Astrocyte (in vitro differentiated cells and primary cell): ENCODE measurements around the gene MYOCD. TPM values are rescaled to one million over a fixed set of nuclear protein-coding genes. Genes with fewer than 3 reads are reported as not detected.

Experiments used
- DNase-seq: peaks from one replicate; pipeline ENCODE4 v3.0.0-alpha.2; 2010; ENCODE audit warnings: low read depth
- FAIRE-seq: peaks from 2 replicates; lab custom pipeline; 2011; peaks lifted over from hg19 to GRCh38; lab: Jason Lieb, UNC
- H2AFZ ChIP-seq: 2 replicates; pipeline ENCODE4 v1.6.0; 2012; ENCODE audit warnings: low read depth, low read length, inconsistent platforms
- H3K27ac ChIP-seq: 2 replicates; pipeline ENCODE4 v1.5.1; 2011; ENCODE audit warnings: low read depth, low read length, inconsistent platforms
- H3K27me3 ChIP-seq: 2 replicates; pipeline ENCODE4 v1.6.0; 2011; ENCODE audit warnings: low read length, inconsistent platforms; ENCODE audit not compliant: insufficient read depth
- H3K36me3 ChIP-seq: 2 replicates; pipeline ENCODE4 v1.5.1; 2011; ENCODE audit warnings: low read length, inconsistent platforms; ENCODE audit not compliant: insufficient read depth
- H3K4me1 ChIP-seq: 2 replicates; pipeline ENCODE4 v1.5.1; 2011; ENCODE audit warnings: low read length, inconsistent platforms; ENCODE audit not compliant: insufficient read depth
- H3K4me2 ChIP-seq: 2 replicates; pipeline ENCODE4 v1.6.0; 2012; ENCODE audit warnings: low read length, inconsistent platforms
- H3K4me3 ChIP-seq: 2 replicates; pipeline ENCODE4 v1.5.1; 2011; ENCODE audit warnings: low read depth, mild to moderate bottlenecking, low read length, inconsistent platforms; ENCODE audit not compliant: insufficient read depth
- H3K79me2 ChIP-seq: 2 replicates; pipeline ENCODE4 v1.6.0; 2012; ENCODE audit warnings: mild to moderate bottlenecking, low read length, inconsistent platforms; ENCODE audit not compliant: insufficient read depth
- H3K9ac ChIP-seq: 2 replicates; pipeline ENCODE4 v1.6.0; 2012; ENCODE audit warnings: mild to moderate bottlenecking, low read length, inconsistent platforms
- H3K9me3 ChIP-seq: 2 replicates; pipeline ENCODE4 v1.5.1; 2012; ENCODE audit warnings: low read depth, mild to moderate bottlenecking, low read length, inconsistent platforms; ENCODE audit not compliant: insufficient read depth
- H4K20me1 ChIP-seq: 2 replicates; pipeline ENCODE4 v1.6.0; 2012; ENCODE audit warnings: low read length, inconsistent platforms; ENCODE audit not compliant: insufficient read depth
- H3K27ac Mint-ChIP-seq: one replicate; pipeline ENCODE4 v1.8.0; 2021; ENCODE audit warnings: mild to moderate bottlenecking, mixed read lengths; ENCODE audit not compliant: unreplicated experiment
- H3K27me3 Mint-ChIP-seq: one replicate; pipeline ENCODE4 v1.8.0; 2021; ENCODE audit warnings: low read depth, mixed read lengths; ENCODE audit not compliant: unreplicated experiment
- H3K36me3 Mint-ChIP-seq: one replicate; pipeline ENCODE4 v1.8.0; 2021; ENCODE audit warnings: low read depth, mixed read lengths; ENCODE audit not compliant: unreplicated experiment
- H3K4me1 Mint-ChIP-seq: one replicate; pipeline ENCODE4 v1.8.0; 2021; ENCODE audit warnings: low read depth, mixed read lengths; ENCODE audit not compliant: unreplicated experiment
- H3K4me3 Mint-ChIP-seq: one replicate; pipeline ENCODE4 v1.8.0; 2021; ENCODE audit warnings: mild to moderate bottlenecking, moderate library complexity, mixed read lengths; ENCODE audit not compliant: unreplicated experiment
- H3K9me3 Mint-ChIP-seq: one replicate; pipeline ENCODE4 v1.8.0; 2021; ENCODE audit warnings: mild to moderate bottlenecking, mixed read lengths; ENCODE audit not compliant: unreplicated experiment
- EZH2 ChIP-seq: IDR thresholded peaks from 2 replicates; pipeline ENCODE4 v1.6.1; 2012; ENCODE audit warnings: mild to moderate bottlenecking, low read length, inconsistent platforms; ENCODE audit not compliant: insufficient read depth
- total RNA-seq: library from RNA; stranded (reverse); gene quantifications from 2 replicates; pipeline ENCODE4 v1.2.1, GENCODE V29; 2021
- TF ChIP-seq, protein P1 (sequence below): IDR thresholded peaks from 2 replicates; pipeline ENCODE4 v1.5.1; 2011; ENCODE audit warnings: low read depth, mild to moderate bottlenecking, inconsistent platforms, low read length, moderate library complexity; ENCODE audit not compliant: insufficient read depth

MYOCD gene
- total RNA-seq, 1 donor from 2014 or later: 2.8 TPM

DNA sequence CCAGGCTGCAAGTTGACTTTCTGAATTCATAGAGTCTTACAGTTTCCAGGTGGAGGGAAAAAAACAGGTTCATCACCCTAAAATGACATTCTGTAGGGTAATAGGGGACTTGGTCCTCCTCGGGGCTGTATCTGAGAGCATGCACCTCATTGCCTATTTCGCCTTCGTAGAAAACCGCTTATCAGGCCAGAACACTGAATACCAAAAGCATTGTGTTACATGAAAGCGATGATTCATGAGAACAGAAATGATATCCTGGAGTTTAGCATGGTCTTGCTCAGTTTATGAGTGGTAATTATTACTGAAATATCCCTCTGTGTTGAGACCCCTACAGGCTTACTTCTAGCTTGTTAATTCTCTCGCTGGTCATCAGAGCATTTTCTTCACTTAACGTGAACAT is 62.2 kb downstream of the MYOCD start:
- no peaks in the 10 kb centered on the region for H3K36me3 Mint-ChIP-seq
- no peak for FAIRE-seq
- peak overlapping the region; percentile 9 for H3K4me2 ChIP-seq
- no peaks in the 10 kb centered on the region for H3K9me3 Mint-ChIP-seq
- H3K79me2 ChIP-seq: no peaks in the 10 kb centered on the region
- no peak for TF ChIP-seq EZH2
- TF ChIP-seq, protein P1, sequence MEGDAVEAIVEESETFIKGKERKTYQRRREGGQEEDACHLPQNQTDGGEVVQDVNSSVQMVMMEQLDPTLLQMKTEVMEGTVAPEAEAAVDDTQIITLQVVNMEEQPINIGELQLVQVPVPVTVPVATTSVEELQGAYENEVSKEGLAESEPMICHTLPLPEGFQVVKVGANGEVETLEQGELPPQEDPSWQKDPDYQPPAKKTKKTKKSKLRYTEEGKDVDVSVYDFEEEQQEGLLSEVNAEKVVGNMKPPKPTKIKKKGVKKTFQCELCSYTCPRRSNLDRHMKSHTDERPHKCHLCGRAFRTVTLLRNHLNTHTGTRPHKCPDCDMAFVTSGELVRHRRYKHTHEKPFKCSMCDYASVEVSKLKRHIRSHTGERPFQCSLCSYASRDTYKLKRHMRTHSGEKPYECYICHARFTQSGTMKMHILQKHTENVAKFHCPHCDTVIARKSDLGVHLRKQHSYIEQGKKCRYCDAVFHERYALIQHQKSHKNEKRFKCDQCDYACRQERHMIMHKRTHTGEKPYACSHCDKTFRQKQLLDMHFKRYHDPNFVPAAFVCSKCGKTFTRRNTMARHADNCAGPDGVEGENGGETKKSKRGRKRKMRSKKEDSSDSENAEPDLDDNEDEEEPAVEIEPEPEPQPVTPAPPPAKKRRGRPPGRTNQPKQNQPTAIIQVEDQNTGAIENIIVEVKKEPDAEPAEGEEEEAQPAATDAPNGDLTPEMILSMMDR: no peak
- peaks cover 21% of the 10 kb centered on the region for H3K4me1 ChIP-seq
- H2AFZ ChIP-seq: no peak overlapping the region
- H3K27ac Mint-ChIP-seq: no peak overlapping the region
- no peaks in the 10 kb centered on the region for H3K27me3 ChIP-seq
- H3K4me3 Mint-ChIP-seq: no peak overlapping the region
- no peaks in the 10 kb centered on the region for H3K36me3 ChIP-seq
- DNase-seq: no peak
- no peak overlapping the region for H3K4me3 ChIP-seq
- H3K27ac ChIP-seq: no peak overlapping the region
- no peaks in the 10 kb centered on the region for H3K9me3 ChIP-seq
- no peak overlapping the region for H3K9ac ChIP-seq
- H4K20me1 ChIP-seq: no peaks in the 10 kb centered on the region
- no peaks in the 10 kb centered on the region for H3K27me3 Mint-ChIP-seq
- peaks cover 13% of the 10 kb centered on the region for H3K4me1 Mint-ChIP-seq

DNA sequence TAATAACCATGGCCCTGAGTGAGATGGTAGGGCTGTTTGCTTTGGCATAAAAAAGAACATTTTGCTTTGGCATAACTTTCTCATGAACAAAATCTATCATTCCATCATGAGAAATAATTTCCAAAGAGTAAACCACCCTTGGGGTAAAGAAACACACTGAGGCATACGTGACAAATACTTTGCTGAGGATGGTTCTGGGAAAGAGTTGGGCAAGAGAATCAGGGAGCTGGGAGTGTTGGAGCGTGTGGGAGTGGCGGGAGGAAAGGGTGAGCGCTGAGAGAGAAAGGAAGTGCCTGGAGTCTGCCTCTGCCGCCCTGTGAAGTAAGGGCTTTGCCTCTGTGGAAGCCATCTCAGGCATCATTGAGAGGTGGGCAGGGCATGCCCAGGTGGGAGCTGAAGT is 63.4 kb downstream of the MYOCD start:
- Histone ChIP-seq H3K27ac (no peak overlapping the region), H4K20me1 (no peaks in the 10 kb centered on the region), H3K27me3 (no peaks in the 10 kb centered on the region), H3K4me2 (no peak overlapping the region), H3K4me3 (no peak overlapping the region), H3K9me3 (no peaks in the 10 kb centered on the region), H3K9ac (no peak overlapping the region), H3K36me3 (no peaks in the 10 kb centered on the region), H3K79me2 (no peaks in the 10 kb centered on the region), H2AFZ (no peak overlapping the region), H3K4me1 (peaks cover 21% of the 10 kb centered on the region)
- Mint-ChIP-seq H3K9me3 (no peaks in the 10 kb centered on the region), H3K4me3 (no peak overlapping the region), H3K27me3 (no peaks in the 10 kb centered on the region), H3K36me3 (no peaks in the 10 kb centered on the region), H3K27ac (no peak overlapping the region), H3K4me1 (peaks cover 13% of the 10 kb centered on the region)
- DNase-seq (no peak), FAIRE-seq (no peak)
- no peak for TF ChIP-seq EZH2
- TF ChIP-seq, protein P1: no peak

DNA sequence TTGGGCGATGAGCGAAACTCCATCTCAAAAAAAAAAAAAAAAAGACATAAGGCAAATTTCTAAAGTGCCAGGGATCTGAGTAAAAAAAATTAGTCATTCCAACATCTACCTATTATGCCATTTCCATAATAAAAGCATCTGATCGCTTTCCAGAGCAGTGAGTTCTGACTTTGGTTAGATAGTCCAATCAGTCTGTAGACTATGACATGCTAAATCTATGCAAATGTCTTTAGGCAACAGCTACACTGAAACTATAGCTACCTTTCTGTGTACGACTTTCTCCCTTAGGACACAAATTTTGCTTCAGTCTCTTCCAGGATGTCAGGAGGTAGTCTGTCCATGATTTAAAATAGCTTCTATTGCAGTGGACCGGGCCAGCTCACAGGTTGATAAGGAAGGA is 64.7 kb downstream of the MYOCD start:
- H3K36me3 Mint-ChIP-seq: peaks cover 2% of the 10 kb centered on the region
- Histone ChIP-seq H3K4me3 (no peak overlapping the region), H3K36me3 (no peaks in the 10 kb centered on the region), H3K9ac (no peak overlapping the region), H3K4me1 (peaks cover 21% of the 10 kb centered on the region), H3K27me3 (no peaks in the 10 kb centered on the region), H2AFZ (no peak overlapping the region), H3K27ac (peak overlapping the region; percentile 53), H3K79me2 (no peaks in the 10 kb centered on the region), H3K9me3 (no peaks in the 10 kb centered on the region), H3K4me2 (peak overlapping the region; percentile 73), H4K20me1 (no peaks in the 10 kb centered on the region)
- DNase-seq: no peak
- no peak overlapping the region for H3K27ac Mint-ChIP-seq
- H3K27me3 Mint-ChIP-seq: no peaks in the 10 kb centered on the region
- H3K4me1 Mint-ChIP-seq: peaks cover 13% of the 10 kb centered on the region
- no peak overlapping the region for H3K4me3 Mint-ChIP-seq
- TF ChIP-seq, protein P1: no peak
- TF ChIP-seq EZH2: no peak
- no peaks in the 10 kb centered on the region for H3K9me3 Mint-ChIP-seq
- FAIRE-seq: no peak
